GM23338 (cell line): ENCODE results near the gene FBXW8. TPM values are rescaled to one million over a fixed set of nuclear protein-coding genes. Genes with fewer than 3 reads are reported as not detected.
A peak's percentile ranks its signal among the peaks of the same experiment; 100 is the strongest.

Experiments
- ATAC-seq: fragments of 200-7000 bp; cut with Tn5 transposase; 3 replicates; pipeline ENCODE4 v1.9.1; 2020
- DNase-seq: peaks from one replicate; pipeline ENCODE4 v3.0.0-alpha.2; 2015; ENCODE audit warnings: low spot score
- H2AFZ ChIP-seq: fragments of 200-600 bp; sonication (generic); 2 replicates; pipeline ENCODE4 v1.8.0; 2016; ENCODE audit warnings: antibody characterized with exemption, mild to moderate bottlenecking, moderate library complexity
- H3F3A ChIP-seq: fragments of 200-600 bp; sonication (generic); replicated peaks from 2 replicates; pipeline ENCODE4 v1.8.0; 2017; ENCODE audit warnings: antibody characterized with exemption, mixed run types, low read depth
- H3K27ac ChIP-seq: fragments of 200-600 bp; sonication (generic); 2 replicates; pipeline ENCODE4 v1.6.1; 2016; ENCODE audit warnings: low read depth
- H3K27me3 ChIP-seq: fragments of 200-600 bp; sonication (generic); 2 replicates; pipeline ENCODE4 v1.8.0; 2016; ENCODE audit warnings: mild to moderate bottlenecking, mixed run types, moderate library complexity; ENCODE audit not compliant: insufficient read depth
- H3K36me3 ChIP-seq: fragments of 200-600 bp; sonication (generic); 2 replicates; pipeline ENCODE4 v1.8.0; 2016; ENCODE audit warnings: mild to moderate bottlenecking; ENCODE audit not compliant: insufficient read depth
- H3K4me1 ChIP-seq: fragments of 200-600 bp; sonication (generic); 2 replicates; pipeline ENCODE4 v1.8.0; 2016; ENCODE audit warnings: mild to moderate bottlenecking, moderate library complexity; ENCODE audit not compliant: insufficient read depth
- H3K4me2 ChIP-seq: fragments of 200-600 bp; sonication (generic); 2 replicates; pipeline ENCODE4 v1.7.1; 2017; ENCODE audit warnings: mixed run types
- H3K4me3 ChIP-seq: fragments of 200-600 bp; sonication (generic); 2 replicates; pipeline ENCODE4 v1.6.1; 2016; ENCODE audit warnings: mixed run types
- H3K79me2 ChIP-seq: fragments of 200-600 bp; sonication (generic); replicated peaks from 2 replicates; pipeline ENCODE4 v1.8.0; 2017; ENCODE audit warnings: mild to moderate bottlenecking; ENCODE audit not compliant: insufficient read depth
- H3K9me2 ChIP-seq: fragments of 200-600 bp; sonication (generic); 2 replicates; pipeline ENCODE4 v1.8.0; 2017; ENCODE audit not compliant: insufficient read depth
- H4K20me1 ChIP-seq: fragments of 200-600 bp; sonication (generic); replicated peaks from 2 replicates; pipeline ENCODE4 v1.8.0; 2017; ENCODE audit warnings: mild to moderate bottlenecking; ENCODE audit not compliant: insufficient read depth
- H3K27ac Mint-ChIP-seq: 2 replicates; pipeline ENCODE4 v1.8.0; 2020; ENCODE audit warnings: inconsistent platforms, mild to moderate bottlenecking, moderate library complexity, mixed read lengths
- H3K27me3 Mint-ChIP-seq: 3 replicates; pipeline ENCODE4 v1.8.0; 2022; ENCODE audit warnings: low read depth, mild to moderate bottlenecking, moderate library complexity, mixed read lengths, inconsistent platforms; ENCODE audit not compliant: insufficient read depth, poor library complexity
- H3K36me3 Mint-ChIP-seq: 3 replicates; pipeline ENCODE4 v1.8.0; 2021; ENCODE audit warnings: low read depth, mild to moderate bottlenecking, inconsistent platforms, moderate library complexity, mixed read lengths
- H3K4me1 Mint-ChIP-seq: 3 replicates; pipeline ENCODE4 v1.8.0; 2020; ENCODE audit warnings: mild to moderate bottlenecking, inconsistent platforms, mixed read lengths
- H3K4me3 Mint-ChIP-seq: 3 replicates; pipeline ENCODE4 v1.8.0; 2021; ENCODE audit warnings: moderate library complexity, mild to moderate bottlenecking, inconsistent platforms, mixed read lengths
- H3K9me3 Mint-ChIP-seq: 3 replicates; pipeline ENCODE4 v1.8.0; 2020; ENCODE audit warnings: moderate library complexity, mild to moderate bottlenecking, inconsistent platforms, mixed read lengths
- EZH2 ChIP-seq: fragments of 200-600 bp; sonication (generic); IDR thresholded peaks from one replicate; pipeline ENCODE4 v1.8.0; 2017; ENCODE audit warnings: antibody characterized with exemption, mild to moderate bottlenecking, low read depth; ENCODE audit not compliant: unreplicated experiment
- EZH2phosphoT487 ChIP-seq: fragments of 200-600 bp; sonication (generic); IDR thresholded peaks from one replicate; pipeline ENCODE4 v1.8.1; 2018; ENCODE audit warnings: antibody characterized with exemption; ENCODE audit not compliant: unreplicated experiment
- JUNB ChIP-seq: IDR thresholded peaks from one replicate; pipeline ENCODE4 v1.6.1; 2016; ENCODE audit warnings: antibody characterized with exemption; ENCODE audit not compliant: unreplicated experiment
- POLR2AphosphoS5 ChIP-seq: IDR thresholded peaks from 2 replicates; pipeline ENCODE4 v1.6.1; 2016; ENCODE audit warnings: antibody characterized with exemption, low read depth
- STAT1 ChIP-seq: IDR thresholded peaks from one replicate; pipeline ENCODE4 v1.6.1; 2016; ENCODE audit warnings: antibody characterized with exemption; ENCODE audit not compliant: unreplicated experiment
- ZNF114 ChIP-seq: fragments of 250-450 bp; sonication (Bioruptor Pico); IDR thresholded peaks from 2 replicates; pipeline ENCODE4 v1.5.0; 2020; ENCODE audit warnings: mild to moderate bottlenecking, moderate library complexity
- ZNF331 ChIP-seq: fragments of 250-450 bp; sonication (Bioruptor Pico); IDR thresholded peaks from 2 replicates; pipeline ENCODE4 v1.5.0; 2020; ENCODE audit warnings: low read depth, mild to moderate bottlenecking, moderate library complexity
- polyA plus RNA-seq: library from polyadenylated mRNA; unstranded; fragments of >200 nt; fragmentation: Nextera tagmentation; extraction: Ambion mirVana; gene quantifications from 2 replicates; pipeline ENCODE4 v1.2.1, GENCODE V29; 2016
- total RNA-seq: library from RNA; depleted of rRNA; stranded (reverse); fragments of >200 nt; shearing (Covaris generic); gene quantifications from 2 replicates; pipeline ENCODE4 v1.2.3, GENCODE V29; 2014
- TF ChIP-seq, protein P1 (sequence below): IDR thresholded peaks from 2 replicates; pipeline ENCODE4 v1.6.1; 2016; ENCODE audit warnings: antibody characterized with exemption
- TF ChIP-seq, protein P2 (sequence below), 2 experiments: fragments of 200-600 bp in 1 of 2; sonication (generic) in 1 of 2; conservative IDR thresholded peaks; 2 replicates each; pipeline versions ENCODE4 v1.5.1 to v1.6.1; 2016 to 2017; ENCODE audit warnings: antibody characterized with exemption in 2 of 2, low read depth in 2 of 2, mild to moderate bottlenecking in 2 of 2, moderate library complexity in 1 of 2

The FBXW8 gene
- total and polyA plus RNA-seq, 2 experiments from 2014 or later = 4.6 to 13.9 TPM

DNA sequence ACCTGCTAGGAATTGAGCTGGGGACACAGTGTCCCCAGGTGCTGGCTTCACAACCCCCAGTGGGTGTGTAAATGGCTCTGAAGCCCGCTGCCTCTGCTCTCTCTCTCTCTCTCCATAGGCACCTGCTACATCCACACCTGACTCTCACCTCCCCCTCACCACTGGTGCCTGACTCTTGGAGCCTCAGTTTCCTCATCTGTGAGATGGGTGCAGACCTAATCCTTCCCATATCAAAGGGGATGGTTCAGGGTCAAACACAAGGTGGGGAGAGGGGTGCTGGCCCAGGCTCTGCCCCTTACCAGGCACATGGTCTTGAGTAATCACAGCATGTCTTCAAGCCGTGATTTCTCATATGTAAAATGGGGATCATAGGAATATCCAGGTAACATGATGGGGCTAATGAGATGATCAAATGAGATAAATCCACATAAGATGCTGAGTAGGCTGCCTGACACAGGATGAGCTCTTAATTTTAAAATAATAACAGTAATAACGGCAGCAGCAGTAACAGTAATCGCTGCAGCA, 150.9 kb downstream of the FBXW8 start (continued):
- TF ChIP-seq, protein P1, sequence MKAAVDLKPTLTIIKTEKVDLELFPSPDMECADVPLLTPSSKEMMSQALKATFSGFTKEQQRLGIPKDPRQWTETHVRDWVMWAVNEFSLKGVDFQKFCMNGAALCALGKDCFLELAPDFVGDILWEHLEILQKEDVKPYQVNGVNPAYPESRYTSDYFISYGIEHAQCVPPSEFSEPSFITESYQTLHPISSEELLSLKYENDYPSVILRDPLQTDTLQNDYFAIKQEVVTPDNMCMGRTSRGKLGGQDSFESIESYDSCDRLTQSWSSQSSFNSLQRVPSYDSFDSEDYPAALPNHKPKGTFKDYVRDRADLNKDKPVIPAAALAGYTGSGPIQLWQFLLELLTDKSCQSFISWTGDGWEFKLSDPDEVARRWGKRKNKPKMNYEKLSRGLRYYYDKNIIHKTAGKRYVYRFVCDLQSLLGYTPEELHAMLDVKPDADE = no peak
- TF ChIP-seq EZH2phosphoT487 (no peak), JUNB (no peak), ZNF114 (CRISPR knock-in tag) (no peak), STAT1 (no peak)

DNA sequence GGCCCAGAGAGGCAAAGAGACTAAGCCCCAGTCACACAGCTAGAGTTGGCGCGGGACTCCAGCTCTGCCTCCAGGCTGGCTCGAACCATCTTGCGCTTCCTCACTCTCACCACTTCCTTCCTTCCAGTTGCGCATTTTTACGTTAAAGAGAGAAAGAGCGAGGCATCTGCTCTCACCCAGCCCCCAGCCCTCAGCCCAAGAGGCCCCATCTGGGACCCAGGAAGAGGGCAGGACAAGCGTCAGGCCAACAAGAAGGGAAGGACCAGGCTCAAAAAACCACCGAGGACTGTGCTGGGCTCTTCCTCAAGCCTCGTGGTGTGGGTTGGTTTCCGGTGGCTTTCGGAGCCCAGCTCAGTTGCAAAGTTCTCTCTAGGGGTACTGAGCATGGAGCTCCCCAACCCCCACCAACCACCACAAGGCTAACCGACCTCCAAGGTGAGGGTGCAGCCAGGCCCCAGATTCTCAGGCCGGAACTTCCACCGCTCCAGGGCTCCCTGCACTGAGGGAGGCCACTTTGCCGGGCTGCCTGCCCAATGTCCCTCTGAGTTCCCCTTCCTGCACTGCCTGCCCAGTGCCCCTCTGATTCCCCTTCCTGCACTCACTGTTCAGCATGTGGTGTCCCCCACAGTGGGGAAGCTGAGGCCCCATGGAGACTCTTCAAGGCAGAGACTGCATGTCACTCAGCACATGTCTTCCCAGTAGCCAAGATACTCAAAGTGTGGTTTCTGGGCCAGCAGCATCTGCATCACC, 152.6 kb downstream of the FBXW8 start:
- Histone ChIP-seq H3K4me2 (peak overlapping the region; percentile 71; the same call in 1 of the 2 replicates), H3K9me2 (no peaks in the 10 kb centered on the region), H3K27ac (no peak overlapping the region), H3F3A (no peaks in the 10 kb centered on the region), H3K36me3 (no peaks in the 10 kb centered on the region), H3K27me3 (no peaks in the 10 kb centered on the region), H2AFZ (peak overlapping the region; percentile 93; the same call in 1 of the 2 replicates), H4K20me1 (no peaks in the 10 kb centered on the region), H3K79me2 (no peaks in the 10 kb centered on the region), H3K4me3 (no peak overlapping the region), H3K4me1 (peaks cover 20% of the 10 kb centered on the region)
- DNase-seq = peak; percentile 27
- Mint-ChIP-seq H3K27ac (peak overlapping the region; percentile 46; the same call in 1 of the 2 replicates), H3K36me3 (no peaks in the 10 kb centered on the region), H3K4me1 (peaks cover 46% of the 10 kb centered on the region), H3K4me3 (no peak overlapping the region), H3K9me3 (no peaks in the 10 kb centered on the region; the same call in 2 of the 3 replicates), H3K27me3 (peaks cover 6% of the 10 kb centered on the region)
- TF ChIP-seq, protein P1 = no peak
- no peak for TF ChIP-seq POLR2AphosphoS5
- peak; percentile 11 for ATAC-seq

DNA sequence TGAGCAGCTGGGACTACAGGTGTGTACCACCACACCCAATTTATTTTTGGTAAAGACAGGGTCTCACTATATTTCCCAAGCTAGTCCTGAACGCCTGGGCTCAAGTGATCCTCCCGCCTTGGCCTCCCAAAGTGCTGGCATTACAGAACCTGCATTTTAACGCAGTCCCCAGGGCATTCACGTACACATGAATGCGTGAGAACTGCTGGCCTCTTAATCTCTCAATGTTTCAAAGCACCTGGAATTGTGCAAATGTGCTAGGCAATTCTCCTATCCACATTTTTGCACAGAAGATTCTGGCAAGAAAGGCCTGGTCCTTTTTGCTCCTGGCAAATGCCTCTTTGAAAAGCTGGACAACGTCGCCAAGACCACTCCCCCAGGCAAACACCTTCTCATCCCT, 153.3 kb downstream of the FBXW8 start:
- Mint-ChIP-seq H3K27me3 (peaks cover 6% of the 10 kb centered on the region), H3K27ac (no peak overlapping the region), H3K4me3 (no peak overlapping the region), H3K4me1 (peaks cover 42% of the 10 kb centered on the region), H3K9me3 (no peaks in the 10 kb centered on the region; the same call in 2 of the 3 replicates), H3K36me3 (no peaks in the 10 kb centered on the region)
- Histone ChIP-seq H3F3A (no peaks in the 10 kb centered on the region), H3K4me3 (no peak overlapping the region), H3K9me2 (no peaks in the 10 kb centered on the region), H3K27me3 (no peaks in the 10 kb centered on the region), H4K20me1 (no peaks in the 10 kb centered on the region), H3K36me3 (no peaks in the 10 kb centered on the region), H3K4me1 (peaks cover 20% of the 10 kb centered on the region), H2AFZ (no peak overlapping the region), H3K4me2 (no peak overlapping the region), H3K27ac (no peak overlapping the region), H3K79me2 (no peaks in the 10 kb centered on the region)
- TF ChIP-seq, protein P1 = no peak
- TF ChIP-seq, protein P2, sequence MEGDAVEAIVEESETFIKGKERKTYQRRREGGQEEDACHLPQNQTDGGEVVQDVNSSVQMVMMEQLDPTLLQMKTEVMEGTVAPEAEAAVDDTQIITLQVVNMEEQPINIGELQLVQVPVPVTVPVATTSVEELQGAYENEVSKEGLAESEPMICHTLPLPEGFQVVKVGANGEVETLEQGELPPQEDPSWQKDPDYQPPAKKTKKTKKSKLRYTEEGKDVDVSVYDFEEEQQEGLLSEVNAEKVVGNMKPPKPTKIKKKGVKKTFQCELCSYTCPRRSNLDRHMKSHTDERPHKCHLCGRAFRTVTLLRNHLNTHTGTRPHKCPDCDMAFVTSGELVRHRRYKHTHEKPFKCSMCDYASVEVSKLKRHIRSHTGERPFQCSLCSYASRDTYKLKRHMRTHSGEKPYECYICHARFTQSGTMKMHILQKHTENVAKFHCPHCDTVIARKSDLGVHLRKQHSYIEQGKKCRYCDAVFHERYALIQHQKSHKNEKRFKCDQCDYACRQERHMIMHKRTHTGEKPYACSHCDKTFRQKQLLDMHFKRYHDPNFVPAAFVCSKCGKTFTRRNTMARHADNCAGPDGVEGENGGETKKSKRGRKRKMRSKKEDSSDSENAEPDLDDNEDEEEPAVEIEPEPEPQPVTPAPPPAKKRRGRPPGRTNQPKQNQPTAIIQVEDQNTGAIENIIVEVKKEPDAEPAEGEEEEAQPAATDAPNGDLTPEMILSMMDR (conservative IDR thresholded peaks at IDR 0.05; ENCODE audit: low read depth in 2 of 2) = no peak
- TF ChIP-seq POLR2AphosphoS5 (no peak), ZNF331 (CRISPR knock-in tag) (no peak), EZH2 (no peak), JUNB (no peak)
- DNase-seq (no peak), ATAC-seq (no peak)
